Measurements from ENCODE around the gene MYBPH. TPM values are rescaled to one million over a fixed set of nuclear protein-coding genes. Genes with fewer than 3 reads are reported as not detected.

Gene MYBPH
- total and polyA plus RNA-seq, 12 donors = 0.64 TPM; not detected in 11

- TF ChIP-seq CTCF (IDR thresholded peaks at IDR 0.05) (no peak), POLR2A (IDR thresholded peaks at IDR 0.05) (no peak)
- Histone ChIP-seq H3K27me3 (no peaks in the 10 kb centered on the region), H3K9me3 (replicated peaks in 1 of 3) (no peaks in the 10 kb centered on the region), H3K4me1 (replicated peaks in 1 of 2) (peaks cover 0 to 7% of the 10 kb centered on the region in 2 donors), H3K27ac (no peak overlapping the region), H3K4me3 (no peak overlapping the region), H3K36me3 (replicated peaks in 1 of 2) (no peaks in the 10 kb centered on the region)
- DNase-seq = peak in 1 of 7 donors; percentile 33
- WGBS, 4 donors = 65 to 88% (median 84%) methylated on average over 6 to 10 of the region's 10 CpGs
- intact Hi-C loops (cut with DNase I) = no loop called here
Observed at GRCh38 chr1:203152158-203153034, 23.2 kb downstream of the MYBPH start.

- Histone ChIP-seq H3K9me3 (replicated peaks in 1 of 3) (no peaks in the 10 kb centered on the region), H3K27ac (no peak overlapping the region), H3K4me1 (replicated peaks in 1 of 2) (peaks cover 0 to 7% of the 10 kb centered on the region in 2 donors), H3K27me3 (no peaks in the 10 kb centered on the region), H3K36me3 (replicated peaks in 1 of 2) (no peaks in the 10 kb centered on the region), H3K4me3 (no peak overlapping the region)
- no peak for DNase-seq
- intact Hi-C loops (cut with DNase I) = no loop called here
- 63 to 71% (median 66%) methylated on average over 9 of the region's 9 CpGs for WGBS, 4 donors
- TF ChIP-seq CTCF (IDR thresholded peaks at IDR 0.05) (no peak), POLR2A (IDR thresholded peaks at IDR 0.05) (no peak)
Observed at GRCh38 chr1:203151362-203152157, 24.1 kb downstream of the MYBPH start.

GRCh38 chr1:203150511-203151297 lies 24.9 kb downstream of the MYBPH start:
- WGBS, 4 donors = 71 to 92% (median 81%) methylated on average over 8 to 9 of the region's 9 CpGs
- intact Hi-C loops (cut with DNase I) = no loop called here
- Histone ChIP-seq H3K9me3 (replicated peaks in 1 of 3) (no peaks in the 10 kb centered on the region), H3K36me3 (replicated peaks in 1 of 2) (no peaks in the 10 kb centered on the region), H3K27ac (no peak overlapping the region), H3K27me3 (no peaks in the 10 kb centered on the region), H3K4me1 (replicated peaks in 1 of 2) (peaks cover 0 to 7% of the 10 kb centered on the region in 2 donors), H3K4me3 (no peak overlapping the region)
- TF ChIP-seq CTCF (IDR thresholded peaks at IDR 0.05) (no peak), POLR2A (IDR thresholded peaks at IDR 0.05) (no peak)
- DNase-seq = no peak

Measured in adrenal gland (tissue), 12 donors.